KMS-11 (cell line): Measurements from ENCODE around the gene PSMD6.
A peak's percentile ranks its signal among the peaks of the same experiment; 100 is the strongest.

Experiments used
- H2AFZ ChIP-seq: fragments of 200-600 bp; sonication (generic); 2 replicates; pipeline ENCODE4 v1.6.1; 2016; ENCODE audit warnings: antibody characterized with exemption, mixed run types, low read depth
- H3K27ac ChIP-seq: fragments of 200-600 bp; sonication (generic); 2 replicates; pipeline ENCODE4 v1.6.1; 2016; ENCODE audit warnings: mild to moderate bottlenecking, mixed run types
- H3K27me3 ChIP-seq: fragments of 200-600 bp; sonication (generic); 2 replicates; pipeline ENCODE4 v1.6.1; 2017; ENCODE audit warnings: mild to moderate bottlenecking, low read depth, mixed run types, moderate library complexity; ENCODE audit not compliant: insufficient read depth
- H3K36me3 ChIP-seq: fragments of 200-600 bp; sonication (generic); 2 replicates; pipeline ENCODE4 v1.6.1; 2017; ENCODE audit warnings: mild to moderate bottlenecking, mixed run types; ENCODE audit not compliant: insufficient read depth
- H3K4me1 ChIP-seq: fragments of 200-600 bp; sonication (generic); 2 replicates; pipeline ENCODE4 v1.6.1; 2016; ENCODE audit warnings: mild to moderate bottlenecking, low read depth, mixed run types; ENCODE audit not compliant: poor library complexity, severe bottlenecking
- H3K4me2 ChIP-seq: fragments of 200-600 bp; sonication (generic); 2 replicates; pipeline ENCODE4 v1.7.0; 2016; ENCODE audit warnings: mild to moderate bottlenecking, mixed run types
- H3K4me3 ChIP-seq: fragments of 200-600 bp; sonication (generic); IDR thresholded peaks from 2 replicates; pipeline ENCODE4 v1.6.1; 2017; ENCODE audit warnings: low read depth, low read length, mixed read lengths; ENCODE audit not compliant: insufficient read depth
- H3K79me2 ChIP-seq: fragments of 200-600 bp; sonication (generic); 2 replicates; pipeline ENCODE4 v1.6.1; 2016; ENCODE audit warnings: low read depth, mixed run types; ENCODE audit not compliant: insufficient read depth
- H3K9ac ChIP-seq: fragments of 200-600 bp; sonication (generic); 2 replicates; pipeline ENCODE4 v1.6.1; 2016; ENCODE audit warnings: mild to moderate bottlenecking, mixed run types
- H4K20me1 ChIP-seq: fragments of 200-600 bp; sonication (generic); 2 replicates; pipeline ENCODE4 v1.6.1; 2016; ENCODE audit warnings: mild to moderate bottlenecking, mixed run types; ENCODE audit not compliant: insufficient read depth
- TF ChIP-seq, protein P1 (sequence below): fragments of 200-600 bp; sonication (generic); conservative IDR thresholded peaks from 2 replicates; pipeline ENCODE4 v1.6.1; 2017; ENCODE audit warnings: low read depth, mild to moderate bottlenecking, antibody characterized with exemption, low read length, moderate library complexity, mixed read lengths

Gene PSMD6

DNA sequence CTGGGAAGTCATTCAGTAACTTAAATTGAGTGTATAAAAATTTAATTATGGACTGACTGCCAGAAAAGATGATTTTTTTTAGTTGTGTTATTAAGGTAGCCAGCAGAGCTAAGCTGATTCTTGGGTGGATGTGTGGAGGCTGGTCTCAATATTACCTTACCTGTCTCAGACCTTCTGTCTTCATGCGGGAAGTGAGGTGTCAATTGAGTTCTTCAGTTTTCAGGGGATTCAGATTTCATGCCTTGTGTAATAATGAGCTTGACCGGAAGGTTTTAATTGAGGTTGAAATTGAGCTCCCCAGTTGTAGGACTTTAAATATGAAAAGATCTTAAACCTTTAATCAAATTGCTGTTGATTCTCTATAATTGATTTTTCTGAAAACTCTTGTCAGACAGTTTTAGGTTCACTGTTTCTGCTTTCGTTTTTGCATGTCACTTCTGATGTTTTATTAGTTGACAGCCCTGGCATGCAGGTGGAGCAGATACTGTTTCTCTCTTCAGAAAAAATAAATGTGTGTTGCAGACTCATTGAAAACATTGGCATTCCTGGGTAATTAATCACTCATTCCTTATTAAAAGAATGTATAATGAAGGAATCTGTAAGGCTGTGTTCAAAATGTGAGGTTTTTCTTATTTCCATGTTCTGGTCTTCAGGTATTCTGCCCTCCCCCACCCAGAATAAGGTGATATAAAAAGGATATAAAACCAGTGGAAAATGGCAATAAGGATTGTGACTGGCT is 54.5 kb downstream of the PSMD6 start:
- Histone ChIP-seq H3K9ac (peak overlapping the region; percentile 16; the same call in 1 of the 2 replicates), H2AFZ (no peak overlapping the region), H3K27ac (peak overlapping the region; percentile 81), H3K4me2 (peak overlapping the region; percentile 73), H3K4me3 (no peak overlapping the region), H3K27me3 (no peaks in the 10 kb centered on the region), H3K79me2 (peaks cover 49% of the 10 kb centered on the region), H3K36me3 (no peaks in the 10 kb centered on the region), H4K20me1 (no peaks in the 10 kb centered on the region), H3K4me1 (peaks cover 48% of the 10 kb centered on the region)
- TF ChIP-seq, protein P1, sequence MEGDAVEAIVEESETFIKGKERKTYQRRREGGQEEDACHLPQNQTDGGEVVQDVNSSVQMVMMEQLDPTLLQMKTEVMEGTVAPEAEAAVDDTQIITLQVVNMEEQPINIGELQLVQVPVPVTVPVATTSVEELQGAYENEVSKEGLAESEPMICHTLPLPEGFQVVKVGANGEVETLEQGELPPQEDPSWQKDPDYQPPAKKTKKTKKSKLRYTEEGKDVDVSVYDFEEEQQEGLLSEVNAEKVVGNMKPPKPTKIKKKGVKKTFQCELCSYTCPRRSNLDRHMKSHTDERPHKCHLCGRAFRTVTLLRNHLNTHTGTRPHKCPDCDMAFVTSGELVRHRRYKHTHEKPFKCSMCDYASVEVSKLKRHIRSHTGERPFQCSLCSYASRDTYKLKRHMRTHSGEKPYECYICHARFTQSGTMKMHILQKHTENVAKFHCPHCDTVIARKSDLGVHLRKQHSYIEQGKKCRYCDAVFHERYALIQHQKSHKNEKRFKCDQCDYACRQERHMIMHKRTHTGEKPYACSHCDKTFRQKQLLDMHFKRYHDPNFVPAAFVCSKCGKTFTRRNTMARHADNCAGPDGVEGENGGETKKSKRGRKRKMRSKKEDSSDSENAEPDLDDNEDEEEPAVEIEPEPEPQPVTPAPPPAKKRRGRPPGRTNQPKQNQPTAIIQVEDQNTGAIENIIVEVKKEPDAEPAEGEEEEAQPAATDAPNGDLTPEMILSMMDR = no peak

DNA sequence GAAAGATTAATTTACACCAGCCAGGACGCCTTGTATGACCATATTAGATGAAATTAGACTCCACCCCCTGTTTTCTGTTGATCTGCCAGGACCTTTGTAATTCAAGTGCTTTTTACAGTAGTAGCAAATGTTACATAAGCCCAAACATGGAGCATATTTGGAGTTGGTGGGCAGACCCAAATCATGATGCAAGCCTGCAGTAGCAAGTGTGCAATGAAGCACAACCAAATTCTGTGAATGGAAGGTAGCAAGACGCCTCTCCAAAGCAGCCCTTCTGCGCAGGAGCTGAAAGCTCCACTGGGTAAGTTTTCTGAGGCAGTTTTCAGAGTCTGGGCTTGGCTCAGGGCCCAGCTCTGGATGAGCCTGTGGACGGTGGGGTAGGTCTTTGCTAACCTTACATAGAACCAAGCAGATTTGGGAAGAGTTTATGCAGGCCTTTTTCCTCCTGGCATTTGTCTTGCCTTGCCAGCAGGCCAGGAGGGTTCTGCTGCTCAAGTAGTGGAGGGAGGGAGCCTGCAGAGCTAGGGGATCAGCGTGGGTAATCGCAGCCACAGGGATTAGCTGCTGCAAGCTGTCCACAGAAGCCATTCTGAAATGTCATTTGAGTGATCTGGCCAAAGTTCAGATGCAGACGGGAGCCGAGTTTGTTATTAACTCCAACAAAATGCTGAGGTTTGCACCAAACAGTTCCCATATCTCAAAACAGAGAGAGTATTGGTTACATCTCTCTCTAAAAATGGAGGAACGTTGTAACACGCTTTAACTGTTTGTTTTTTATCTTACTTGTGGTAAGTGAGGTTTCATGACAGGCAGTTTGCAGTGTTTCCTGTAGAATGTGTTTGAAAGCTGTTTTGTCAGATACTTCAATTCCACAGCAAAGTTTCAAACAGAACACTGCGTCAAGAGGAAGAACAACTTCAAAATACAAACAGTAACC is 55.4 kb downstream of the PSMD6 start:
- Histone ChIP-seq H3K4me1 (peaks cover 54% of the 10 kb centered on the region), H3K27me3 (no peaks in the 10 kb centered on the region), H4K20me1 (no peaks in the 10 kb centered on the region), H3K4me3 (no peak overlapping the region), H3K27ac (peak overlapping the region; percentile 81), H3K9ac (peak overlapping the region; percentile 16; the same call in 1 of the 2 replicates), H3K4me2 (peak overlapping the region; percentile 73), H2AFZ (no peak overlapping the region), H3K79me2 (peaks cover 49% of the 10 kb centered on the region), H3K36me3 (no peaks in the 10 kb centered on the region)
- TF ChIP-seq, protein P1 = no peak

DNA sequence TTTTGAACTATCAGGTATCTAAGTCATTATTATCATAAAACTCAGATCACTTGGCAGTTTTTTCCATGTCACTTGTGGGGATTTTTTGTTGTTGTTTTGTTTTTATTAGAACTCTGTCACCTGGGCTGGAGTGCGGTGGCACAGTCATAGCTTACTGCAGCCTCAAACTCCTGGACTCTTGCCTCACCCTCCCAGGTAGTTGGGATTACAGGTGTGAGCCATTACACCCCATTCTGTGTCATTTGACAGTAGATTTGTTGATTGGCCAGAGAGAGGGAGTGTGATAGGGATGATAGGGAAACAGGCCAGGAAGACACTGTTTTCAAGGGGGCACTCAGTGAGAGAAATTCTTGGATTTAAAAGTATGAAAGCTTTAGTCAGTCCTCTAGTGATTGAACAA is 56.4 kb downstream of the PSMD6 start:
- peaks cover 54% of the 10 kb centered on the region for H3K4me1 ChIP-seq
- no peaks in the 10 kb centered on the region for H3K36me3 ChIP-seq
- H3K27me3 ChIP-seq = no peaks in the 10 kb centered on the region
- H3K79me2 ChIP-seq = peaks cover 39% of the 10 kb centered on the region
- H4K20me1 ChIP-seq = no peaks in the 10 kb centered on the region
- peak overlapping the region; percentile 81; the same call in 1 of the 2 replicates for H3K27ac ChIP-seq
- H3K4me2 ChIP-seq = peak overlapping the region; percentile 73
- no peak overlapping the region for H2AFZ ChIP-seq
- no peak overlapping the region for H3K9ac ChIP-seq
- TF ChIP-seq, protein P1 = no peak
- no peak overlapping the region for H3K4me3 ChIP-seq

DNA sequence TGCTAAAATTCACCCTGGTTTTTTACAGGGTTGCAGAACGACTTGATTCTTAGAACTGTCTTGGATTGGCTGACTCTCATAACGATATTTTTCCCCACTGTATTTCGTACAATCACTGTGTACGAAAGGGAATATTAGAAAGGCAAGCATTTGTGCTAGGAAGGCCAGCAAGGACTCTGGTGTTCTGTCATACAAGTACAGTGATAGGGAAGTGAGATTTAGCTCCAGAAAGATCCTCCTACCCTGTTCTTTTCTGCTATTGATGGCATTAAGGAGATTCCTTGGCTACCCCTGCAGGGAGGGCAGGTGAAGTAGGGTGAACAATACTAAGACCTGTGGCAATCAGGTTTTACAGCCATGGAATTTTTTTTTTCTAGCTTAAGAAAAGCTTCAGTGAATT is 57.3 kb downstream of the PSMD6 start:
- TF ChIP-seq, protein P1 = no peak
- peaks cover 32% of the 10 kb centered on the region for H3K79me2 ChIP-seq
- H3K4me1 ChIP-seq = peaks cover 51% of the 10 kb centered on the region
- H2AFZ ChIP-seq = no peak overlapping the region
- no peak overlapping the region for H3K4me2 ChIP-seq
- no peaks in the 10 kb centered on the region for H3K36me3 ChIP-seq
- H3K9ac ChIP-seq = no peak overlapping the region
- no peak overlapping the region for H3K4me3 ChIP-seq
- H4K20me1 ChIP-seq = no peaks in the 10 kb centered on the region
- H3K27me3 ChIP-seq = no peaks in the 10 kb centered on the region
- H3K27ac ChIP-seq = peak overlapping the region; percentile 81; the same call in 1 of the 2 replicates
